Measurements from ENCODE around the gene ASB4.

GRCh38 chr7:95547361-95548348 lies 61.9 kb downstream of the ASB4 start:
- TF ChIP-seq, protein P1, sequence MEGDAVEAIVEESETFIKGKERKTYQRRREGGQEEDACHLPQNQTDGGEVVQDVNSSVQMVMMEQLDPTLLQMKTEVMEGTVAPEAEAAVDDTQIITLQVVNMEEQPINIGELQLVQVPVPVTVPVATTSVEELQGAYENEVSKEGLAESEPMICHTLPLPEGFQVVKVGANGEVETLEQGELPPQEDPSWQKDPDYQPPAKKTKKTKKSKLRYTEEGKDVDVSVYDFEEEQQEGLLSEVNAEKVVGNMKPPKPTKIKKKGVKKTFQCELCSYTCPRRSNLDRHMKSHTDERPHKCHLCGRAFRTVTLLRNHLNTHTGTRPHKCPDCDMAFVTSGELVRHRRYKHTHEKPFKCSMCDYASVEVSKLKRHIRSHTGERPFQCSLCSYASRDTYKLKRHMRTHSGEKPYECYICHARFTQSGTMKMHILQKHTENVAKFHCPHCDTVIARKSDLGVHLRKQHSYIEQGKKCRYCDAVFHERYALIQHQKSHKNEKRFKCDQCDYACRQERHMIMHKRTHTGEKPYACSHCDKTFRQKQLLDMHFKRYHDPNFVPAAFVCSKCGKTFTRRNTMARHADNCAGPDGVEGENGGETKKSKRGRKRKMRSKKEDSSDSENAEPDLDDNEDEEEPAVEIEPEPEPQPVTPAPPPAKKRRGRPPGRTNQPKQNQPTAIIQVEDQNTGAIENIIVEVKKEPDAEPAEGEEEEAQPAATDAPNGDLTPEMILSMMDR (IDR thresholded peaks at IDR 0.05), result no peak
- no peak for TF ChIP-seq POLR2A (IDR thresholded peaks at IDR 0.05)
